Endothelial cell of umbilical vein (primary cell): ENCODE results near the gene TPM4. TPM values are rescaled to one million over a fixed set of nuclear protein-coding genes. Genes with fewer than 3 reads are reported as not detected.

ENCODE experiments used
- BruUV-seq: library from RNA; stranded (reverse); fragments of 400-500 nt; replicated peaks from 2 replicates; lab custom pipeline; 2021; lab: Mats Ljungman, UMichigan
- CTCF ChIA-PET: fragments of 300-600, 350-600 bp; sonication (Branson Sonifier 250); formaldehyde crosslinking; loops from one replicate; lab custom pipeline; 2021; ENCODE audit warnings: antibody characterized with exemption, inconsistent platforms; lab: Charles Lee
- POLR2A ChIA-PET: fragments of 300-600, 350-600 bp; sonication (Branson Sonifier 250); formaldehyde crosslinking; loops from one replicate; lab custom pipeline; 2021; ENCODE audit warnings: antibody characterized with exemption, inconsistent platforms; lab: Charles Lee
- DNase-seq: peaks from one replicate; pipeline ENCODE4 v3.0.0-alpha.2; 2011; ENCODE audit warnings: low read depth, low spot score
- FAIRE-seq: peaks from 2 replicates; lab custom pipeline; 2011; peaks lifted over from hg19 to GRCh38; lab: Jason Lieb, UNC
- H2AFZ ChIP-seq: 2 replicates; pipeline ENCODE4 v1.6.0; 2012; ENCODE audit warnings: low read depth, low read length, control low read depth, inconsistent platforms
- H3K27ac ChIP-seq: 2 replicates; pipeline ENCODE4 v1.5.1; 2011; ENCODE audit warnings: low read depth, mild to moderate bottlenecking, control low read depth, low read length, moderate library complexity; ENCODE audit not compliant: insufficient read depth
- H3K27me3 ChIP-seq, 2 experiments: 2 replicates each; pipeline versions ENCODE4 v1.6.0 to v1.6.1; 2011; ENCODE audit warnings: low read length in 2 of 2, mixed read lengths in 1 of 2; ENCODE audit not compliant: control insufficient read depth in 2 of 2, insufficient read depth in 2 of 2
- H3K36me3 ChIP-seq, 2 experiments: 2 replicates in 1 of 2; 3 replicates in 1 of 2; pipeline ENCODE4 v1.5.1; 2011; ENCODE audit warnings: low read length in 2 of 2, mild to moderate bottlenecking in 1 of 2, moderate library complexity in 1 of 2; ENCODE audit not compliant: control insufficient read depth in 2 of 2, insufficient read depth in 2 of 2; ENCODE audit errors: extremely low read depth in 1 of 2
- H3K4me1 ChIP-seq: 3 replicates; pipeline ENCODE4 v1.5.1; 2011; ENCODE audit warnings: mild to moderate bottlenecking, low read length; ENCODE audit not compliant: control insufficient read depth, insufficient read depth; ENCODE audit errors: extremely low read depth
- H3K4me2 ChIP-seq: 2 replicates; pipeline ENCODE4 v1.6.1; 2011; ENCODE audit warnings: low read length, control low read depth, mixed read lengths; ENCODE audit not compliant: insufficient read depth
- H3K4me3 ChIP-seq, 3 experiments: fragments of 200-600 bp in 1 of 3; sonication (generic), shearing (Covaris generic) in 1 of 3; replicated peaks in 1 of 3; 2 replicates each; pipeline ENCODE4 v1.5.1; 2011 to 2016; ENCODE audit warnings: control low read depth in 3 of 3, low read length in 3 of 3, mild to moderate bottlenecking in 2 of 3, inconsistent platforms in 1 of 3, low read depth in 1 of 3, moderate library complexity in 1 of 3; ENCODE audit not compliant: insufficient read depth in 1 of 3
- H3K79me2 ChIP-seq: 2 replicates; pipeline ENCODE4 v1.6.0; 2012; ENCODE audit warnings: low read length, inconsistent platforms; ENCODE audit not compliant: control insufficient read depth, insufficient read depth
- H3K9ac ChIP-seq: replicated peaks from 2 replicates; pipeline ENCODE3; 2011; ENCODE audit warnings: low read length, control low read depth; ENCODE audit not compliant: insufficient read depth; ENCODE audit errors: extremely low read depth
- H3K9me1 ChIP-seq: replicated peaks from 3 replicates; pipeline ENCODE4 v1.6.0; 2011; ENCODE audit warnings: mild to moderate bottlenecking, low read length; ENCODE audit not compliant: control insufficient read depth, insufficient read depth; ENCODE audit errors: extremely low read depth
- H3K9me3 ChIP-seq: replicated peaks from 2 replicates; pipeline ENCODE4 v1.5.1; 2012; ENCODE audit warnings: low read length, inconsistent platforms; ENCODE audit not compliant: control insufficient read depth, insufficient read depth
- H4K20me1 ChIP-seq: replicated peaks from 2 replicates; pipeline ENCODE3; 2011; ENCODE audit warnings: mild to moderate bottlenecking, low read length; ENCODE audit not compliant: control insufficient read depth, insufficient read depth; ENCODE audit errors: extremely low read depth
- EZH2 ChIP-seq: IDR thresholded peaks from 2 replicates; pipeline ENCODE4 v1.6.1; 2012; ENCODE audit warnings: borderline replicate concordance, low read depth, mild to moderate bottlenecking, moderate library complexity, low read length, inconsistent platforms; ENCODE audit not compliant: severe bottlenecking
- GATA2 ChIP-seq: IDR thresholded peaks from 2 replicates; pipeline ENCODE4 v1.7.0; 2011; ENCODE audit warnings: low read depth, mild to moderate bottlenecking, moderate library complexity, mixed read lengths, low read length; ENCODE audit not compliant: insufficient read length, insufficient read depth
- JUN ChIP-seq: IDR thresholded peaks from 2 replicates; pipeline ENCODE4 v1.6.1; 2011; ENCODE audit warnings: borderline replicate concordance, low read depth; ENCODE audit not compliant: insufficient read length, insufficient read depth
- POLR2A ChIP-seq: IDR thresholded peaks from 2 replicates; pipeline ENCODE4 v1.6.1; 2012; ENCODE audit warnings: low read depth, mild to moderate bottlenecking, control low read depth, low read length
- POLR2AphosphoS5 ChIP-seq: IDR thresholded peaks from 2 replicates; pipeline ENCODE4 v1.6.1; 2012; ENCODE audit warnings: low read depth, mild to moderate bottlenecking, control low read depth, low read length, moderate library complexity; ENCODE audit not compliant: insufficient read depth
- dilution Hi-C: fragments of 300-500 bp; cut with MboI; formaldehyde crosslinking; loops from one replicate; pipeline ENCODE4 v1.15.0; 2019; ENCODE audit warnings: low sequenced_read_pairs; ENCODE audit not compliant: extremely low pct_ligation_motif_present
- intact Hi-C: fragments of 100-400 bp; cut with micrococcal nuclease; formaldehyde crosslinking; loops from one replicate; pipeline ENCODE4 v1.10.0; 2022
- polyA plus RNA-seq, 4 experiments: library from polyadenylated mRNA; depleted of rRNA in 3 of 4; stranded (reverse) in 3 of 4; unstranded in 1 of 4; fragments of >200 nt; gene quantifications; 2 replicates each; pipeline versions ENCODE4 v1.2.1 to v1.2.3, GENCODE V29; 2011 to 2012; ENCODE audit warnings: missing spikeins in 1 of 4
- total RNA-seq: library from RNA; stranded (reverse); gene quantifications from 2 replicates; pipeline ENCODE4 v1.2.3, GENCODE V29; 2021

TPM4 gene
- total and polyA plus RNA-seq, 2 donors (not counting 3 experiments of a cell fraction or from before 2014, with no cell fraction given), result 430 to 924 TPM

DNA sequence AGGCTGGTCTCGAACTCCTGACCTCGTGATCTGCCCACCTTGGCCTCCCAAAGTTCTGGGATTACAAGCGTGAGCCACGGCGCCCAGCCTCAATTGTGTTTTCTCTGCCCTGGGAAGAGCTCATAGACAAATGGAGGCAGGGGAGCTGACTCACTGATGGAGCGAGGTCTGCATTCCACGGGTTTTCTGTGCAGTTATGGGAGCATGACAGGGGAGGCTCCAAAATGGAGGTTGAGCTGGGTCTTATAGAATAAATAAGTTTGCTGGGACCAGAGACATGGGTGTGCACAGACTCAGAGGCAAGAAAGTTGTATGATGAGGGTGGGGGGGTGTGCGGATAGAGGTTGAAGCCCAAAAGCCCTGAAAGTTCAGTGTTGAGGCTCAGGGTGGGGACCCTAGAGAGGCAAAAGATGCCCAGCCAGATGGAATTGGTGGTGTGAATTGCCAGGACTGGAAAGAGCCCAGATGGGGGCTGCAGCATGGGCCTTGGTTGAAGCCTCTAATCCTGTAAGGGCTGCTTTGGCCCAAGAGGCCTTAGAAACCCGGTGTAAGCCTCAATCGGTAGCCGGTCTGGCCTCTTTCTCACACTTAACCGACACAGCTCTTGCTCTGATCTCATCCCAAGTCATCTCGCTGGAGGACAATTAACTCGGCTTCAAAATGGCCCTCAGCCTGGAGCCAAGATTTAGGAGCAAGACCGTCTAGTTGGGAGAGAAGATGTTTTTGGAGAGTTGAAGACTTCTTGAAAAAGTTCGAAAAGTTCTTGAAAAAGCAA is 1.9 kb downstream of the TPM4 start:
- no peaks in the 10 kb centered on the region for H3K27me3 ChIP-seq
- peak overlapping the region; percentile 100 for H3K27ac ChIP-seq
- peak overlapping the region; percentile 66 to 96 (median 95) for H3K4me3 ChIP-seq
- POLR2A ChIA-PET, result interaction anchor here (0.6 to 4.6 kb wide), 7 partner anchors 8 to 261 kb away, joined by 3 to 24 read pairs (median 7); no protein-coding TSS in a partner anchor
- H3K9me3 ChIP-seq, result no peaks in the 10 kb centered on the region
- dilution Hi-C loops, result no loop called here
- TF ChIP-seq GATA2 (no peak), POLR2AphosphoS5 (peak; percentile 18), JUN (no peak), POLR2A (peak; percentile 3), EZH2 (no peak)
- H3K9ac ChIP-seq, result peak overlapping the region; percentile 99
- TSS peak; percentile 78 for BruUV-seq
- H4K20me1 ChIP-seq, result no peaks in the 10 kb centered on the region
- peak; percentile 40 for DNase-seq
- CTCF ChIA-PET, result interaction anchor here (0.6 to 5.2 kb wide), 6 partner anchors 12 to 37 kb away, joined by 3 to 40 read pairs (median 4); no protein-coding TSS in a partner anchor
- H2AFZ ChIP-seq, result no peak overlapping the region
- peak; percentile 67 for FAIRE-seq
- H3K36me3 ChIP-seq, result peaks cover 7 to 21% of the 10 kb centered on the region in 2 experiments
- peaks cover 31% of the 10 kb centered on the region for H3K4me1 ChIP-seq
- peaks cover 67% of the 10 kb centered on the region for H3K79me2 ChIP-seq
- peak overlapping the region; percentile 95 for H3K4me2 ChIP-seq
- no peaks in the 10 kb centered on the region for H3K9me1 ChIP-seq
- intact Hi-C loops, result loop anchor here (1.0 to 10.0 kb wide), 4 partner anchors 8 to 827 kb away; partner anchors contain the start of gene KLF2
